Hepatocyte (in vitro differentiated cells): ENCODE results near the gene MGAT5.

ENCODE experiments used
- CTCF ChIP-seq: fragments of 200-600 bp; sonication (generic); IDR thresholded peaks from 2 replicates; pipeline ENCODE4 v1.5.1; 2016; ENCODE audit warnings: antibody characterized with exemption, mild to moderate bottlenecking; ENCODE audit not compliant: poor library complexity
- EZH2 ChIP-seq: fragments of 200-600 bp; sonication (generic); IDR thresholded peaks from 2 replicates; pipeline ENCODE4 v1.6.1; 2016; ENCODE audit warnings: antibody characterized with exemption, mild to moderate bottlenecking, borderline replicate concordance
- EZH2phosphoT487 ChIP-seq: fragments of 200-600 bp; sonication (generic); IDR thresholded peaks from one replicate; pipeline ENCODE4 v1.6.1; 2018; ENCODE audit warnings: antibody characterized with exemption, mild to moderate bottlenecking, low read depth, moderate library complexity; ENCODE audit not compliant: unreplicated experiment, severe bottlenecking

DNA sequence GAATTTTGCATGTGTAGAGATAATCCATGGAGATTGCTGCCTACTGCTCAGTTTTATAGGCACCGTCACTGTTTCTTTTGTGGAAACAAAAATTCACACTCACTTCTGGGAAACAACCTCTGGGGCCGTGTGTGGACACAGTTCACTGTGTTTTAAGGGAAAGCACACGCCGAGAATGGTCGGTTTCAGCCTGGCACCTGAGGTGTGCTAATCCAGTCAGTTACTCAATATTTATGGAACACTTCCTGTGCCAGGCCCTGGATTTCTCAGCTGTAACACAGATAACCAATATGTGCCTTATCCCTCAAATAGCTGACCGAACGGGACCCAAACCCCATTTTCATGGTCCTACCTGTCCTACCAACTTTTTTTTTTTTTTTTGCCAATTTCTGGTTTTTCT is 179.6 kb downstream of the MGAT5 start:
- TF ChIP-seq CTCF (no peak), EZH2 (no peak), EZH2phosphoT487 (no peak)
